HG02610 (cell line): ENCODE data around the gene ZNF680.
"Not testable (repeated sequence)": the region's sequence is repeated elsewhere in the genome, so short reads cannot be mapped to it uniquely, and the experiment has no call there.

Source experiments
- ATAC-seq: cut with Tn5 transposase; IDR thresholded peaks from one replicate; pipeline ENCODE4 v1.9.1; 2021; ENCODE audit warnings: mild to moderate bottlenecking, moderate library complexity; ENCODE audit not compliant: unreplicated experiment

The ZNF680 gene

GRCh38 chr7:64562626-64563278, at the start of gene ZNF680:
TSS of gene ZNF680 (minus strand) at chr7:64563071. CDS start at chr7:64562954, 117 bp downstream.
- ATAC-seq: peak; percentile 100

DNA sequence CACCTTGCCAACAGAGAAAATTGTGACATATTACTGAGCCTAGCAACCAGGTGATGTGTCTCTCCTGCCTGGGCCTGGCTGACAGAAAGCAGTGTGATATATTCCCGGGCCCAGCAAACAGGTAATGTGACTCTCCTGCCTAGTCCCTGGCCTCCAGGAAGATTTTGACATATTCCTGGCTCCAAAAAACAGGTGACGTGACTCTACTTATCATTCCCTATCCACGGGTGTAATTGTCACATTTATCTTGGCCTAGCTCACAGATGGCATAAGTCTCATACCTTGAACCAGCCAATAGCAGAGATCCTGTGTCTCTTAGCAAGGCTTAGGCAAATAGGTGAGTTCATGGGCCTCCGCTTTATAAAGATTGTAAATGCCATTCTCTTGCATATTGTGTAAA, 49.6 kb upstream of the ZNF680 start:
- ATAC-seq: no peak

GRCh38 chr7:64611717-64612116, 48.8 kb upstream of the ZNF680 start:
- ATAC-seq: no peak

GRCh38 chr7:64610997-64611396, 48.1 kb upstream of the ZNF680 start:
- ATAC-seq: no peak

DNA sequence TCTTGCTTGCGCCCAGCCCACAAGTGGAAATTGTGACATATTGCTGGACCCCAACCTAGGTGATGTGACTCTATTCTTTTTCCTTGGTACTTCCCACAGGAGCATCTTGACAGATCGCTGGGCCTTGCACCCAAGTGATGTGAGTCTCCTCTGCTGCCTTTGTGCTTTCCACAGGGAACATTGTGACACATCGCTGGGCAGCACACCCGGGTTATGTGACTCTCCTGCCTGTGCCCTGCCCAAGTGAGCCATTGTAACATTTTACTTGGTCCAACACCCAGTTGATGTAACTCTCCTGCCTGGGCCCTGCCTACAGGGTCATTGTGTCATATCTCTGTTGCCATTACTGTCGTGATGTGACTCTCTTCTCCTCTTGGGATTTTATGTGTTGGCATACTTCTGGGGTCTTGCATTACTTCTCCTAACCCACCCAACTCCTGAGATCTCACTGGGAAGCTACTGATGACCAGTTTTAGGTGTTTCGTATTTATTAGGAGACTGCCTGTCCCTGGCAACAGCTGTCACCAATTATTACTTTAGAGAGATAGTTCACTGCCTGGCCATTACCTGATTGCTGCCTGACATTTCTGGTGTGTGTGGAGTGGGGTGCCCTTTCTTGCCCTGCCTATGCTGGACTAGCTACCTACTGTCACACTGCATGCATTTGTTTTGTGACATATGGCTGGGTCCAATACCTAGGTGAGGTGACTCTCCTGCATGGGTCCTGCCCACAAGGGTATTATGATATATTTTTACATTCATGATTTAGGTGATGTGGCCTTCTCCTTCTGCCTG, 45.4 kb upstream of the ZNF680 start:
- ATAC-seq: no peak

GRCh38 chr7:64606385-64606784, 43.5 kb upstream of the ZNF680 start:
- ATAC-seq: no peak

GRCh38 chr7:64603271-64603670, 40.4 kb upstream of the ZNF680 start:
- no peak for ATAC-seq

DNA sequence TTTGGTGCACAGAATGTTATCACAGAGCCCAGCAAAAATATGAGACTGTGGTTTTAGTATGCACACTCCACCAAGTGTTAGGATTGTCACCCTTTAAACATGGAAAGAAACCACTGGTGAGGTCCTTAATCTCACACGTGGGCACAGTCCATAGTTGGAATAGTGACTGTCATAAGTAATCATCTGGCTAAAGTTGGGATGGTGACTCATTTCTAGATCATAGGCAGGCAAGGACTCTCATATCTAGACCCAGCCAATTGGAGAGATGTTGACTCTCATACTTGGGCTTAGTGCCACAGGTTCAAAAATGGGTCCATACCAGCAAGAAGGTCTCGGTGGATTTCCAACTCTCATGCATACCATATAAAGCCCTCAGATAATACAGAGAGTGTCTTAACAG, 39.6 kb upstream of the ZNF680 start:
- no peak for ATAC-seq

GRCh38 chr7:64602086-64602485, 39.2 kb upstream of the ZNF680 start:
- ATAC-seq: no peak

- ATAC-seq: no peak
These were observed 36.5 kb upstream of the ZNF680 start for GRCh38 chr7:64599359-64599758.

- ATAC-seq: no peak
These were observed 28.1 kb upstream of the ZNF680 start for GRCh38 chr7:64590971-64591370.

DNA sequence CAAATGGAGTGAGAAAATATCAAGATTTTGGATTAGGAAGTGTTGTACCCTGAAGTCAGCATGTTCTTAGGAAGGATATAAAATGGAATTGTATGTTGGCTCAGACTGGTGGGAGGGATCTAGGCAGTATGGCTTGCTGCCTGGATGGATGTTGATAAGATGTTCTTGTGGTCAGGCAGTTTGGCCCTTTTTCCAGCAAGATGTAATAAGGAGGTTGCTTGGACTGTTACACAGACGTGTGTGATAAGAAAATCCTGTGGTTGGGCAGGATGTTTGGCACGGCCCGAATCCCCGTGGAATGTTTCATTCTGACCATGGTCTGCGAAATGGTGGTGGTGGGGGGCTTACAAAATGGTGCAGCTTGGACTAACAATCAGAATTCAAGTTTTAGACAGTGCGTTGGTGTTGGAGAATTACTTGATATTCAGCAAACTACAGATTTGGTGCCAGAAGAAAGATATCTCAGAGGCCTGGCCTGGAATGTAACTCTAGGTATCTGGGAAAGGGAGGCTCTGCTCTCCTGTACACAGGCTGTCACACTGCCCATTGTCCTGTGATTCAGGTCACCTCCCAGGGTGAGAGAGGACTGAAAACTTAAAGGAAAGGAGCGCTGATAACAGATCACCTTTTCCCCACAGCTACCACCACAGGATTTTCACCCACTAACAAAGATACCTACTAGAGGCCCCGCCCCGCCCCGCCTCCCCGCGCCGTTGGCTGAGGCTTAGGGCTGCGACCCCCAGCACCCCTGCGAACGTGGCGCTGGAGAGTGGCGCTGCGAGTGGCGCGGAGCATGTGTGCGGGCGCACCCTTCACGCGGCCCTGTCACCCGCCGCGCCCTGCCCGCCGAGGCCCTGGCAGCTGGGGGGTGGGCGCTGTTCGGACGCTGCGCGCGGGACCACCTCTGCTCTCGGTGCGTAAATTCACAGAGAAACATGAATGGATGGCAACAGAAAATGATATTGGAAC, 19.3 kb upstream of the ZNF680 start:
- ATAC-seq: no peak

DNA sequence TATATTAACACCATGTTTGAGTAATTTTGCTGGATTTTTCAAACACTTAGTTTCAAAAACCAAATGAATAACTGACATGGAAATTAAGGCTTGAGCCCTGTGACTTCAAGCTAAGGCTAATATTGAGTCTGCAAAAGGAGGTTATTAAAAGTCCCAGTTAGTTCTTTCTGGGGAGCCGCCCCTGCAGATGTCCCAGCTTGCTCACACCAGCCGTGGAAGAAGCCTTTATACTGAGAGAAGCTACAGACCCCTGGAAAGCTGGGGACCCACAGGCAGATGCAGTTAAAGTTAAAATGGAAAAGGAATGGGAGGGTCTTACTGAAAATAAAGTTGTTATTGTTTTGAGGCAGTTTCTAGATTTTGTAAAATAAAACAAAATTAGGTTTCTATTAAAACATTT, 18.5 kb upstream of the ZNF680 start:
- ATAC-seq: no peak

GRCh38 chr7:64574540-64575099, 11.7 kb upstream of the ZNF680 start:
- no peak for ATAC-seq

GRCh38 chr7:64570284-64570605, 7.4 kb upstream of the ZNF680 start:
- ATAC-seq: not testable (repeated sequence)

DNA sequence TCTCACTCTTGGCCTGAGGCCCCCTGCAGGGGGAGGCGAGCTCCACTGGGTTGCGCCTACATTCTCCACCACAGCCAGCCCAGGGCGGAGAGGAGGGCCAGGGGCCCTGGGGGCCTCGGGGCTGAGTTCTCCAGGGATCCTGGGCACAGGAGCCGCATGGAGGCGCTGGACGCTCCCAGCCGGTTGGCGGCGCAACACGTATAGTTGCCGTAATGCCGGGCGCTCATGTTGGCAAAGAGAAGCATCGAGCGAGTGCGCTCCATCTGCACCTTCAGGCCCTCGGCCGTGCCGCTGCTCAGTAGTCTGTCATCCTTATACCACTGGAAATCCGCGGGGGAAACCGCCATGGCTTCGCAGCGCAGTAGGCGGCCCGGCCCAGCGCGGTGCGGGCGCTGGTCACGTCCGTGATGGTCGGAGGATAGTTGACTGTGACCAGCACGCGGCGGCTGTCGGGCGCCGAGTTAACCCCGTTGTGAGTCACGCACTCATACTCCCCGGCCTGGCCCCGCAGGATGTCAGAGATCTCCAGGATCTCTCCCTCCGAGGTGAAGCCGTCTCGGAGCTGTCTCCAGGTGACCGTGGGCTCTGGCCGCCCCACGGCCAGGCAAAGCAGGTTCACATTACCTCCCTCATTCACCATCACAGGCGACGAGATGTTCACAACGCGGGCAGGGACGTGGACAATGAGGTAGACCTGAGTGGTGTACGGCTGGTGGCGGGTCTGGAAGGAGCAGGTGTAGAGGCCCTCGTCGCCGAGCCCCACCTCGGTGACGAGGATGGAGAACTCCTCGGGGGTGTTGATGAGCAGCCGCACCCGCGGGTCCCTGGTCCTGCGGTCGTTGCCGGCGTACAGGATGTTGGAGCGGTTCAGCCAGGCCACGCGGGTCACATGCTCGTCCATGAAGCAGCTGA, 6.8 kb upstream of the ZNF680 start:
- ATAC-seq: not testable (repeated sequence)

DNA sequence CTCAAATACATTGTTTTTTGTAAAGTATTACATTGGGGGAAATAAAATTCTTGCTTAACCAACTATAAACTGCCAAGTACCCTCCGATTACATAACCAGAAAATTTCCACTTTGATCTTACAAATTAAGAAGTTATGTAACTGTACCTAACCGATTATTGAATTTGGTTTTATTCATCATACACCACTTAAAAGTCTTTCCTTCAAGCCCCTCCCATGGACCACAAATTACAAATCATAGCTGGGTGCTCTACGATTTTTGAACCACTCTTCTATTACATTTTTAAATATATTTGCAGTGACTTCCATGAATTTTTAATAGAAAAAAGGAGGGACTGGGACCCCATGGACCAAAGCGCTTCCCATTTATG, 630 bp downstream of the ZNF680 start:
- no peak for ATAC-seq

GRCh38 chr7:64559206-64559605, 3.7 kb downstream of the ZNF680 start:
- ATAC-seq: no peak

DNA sequence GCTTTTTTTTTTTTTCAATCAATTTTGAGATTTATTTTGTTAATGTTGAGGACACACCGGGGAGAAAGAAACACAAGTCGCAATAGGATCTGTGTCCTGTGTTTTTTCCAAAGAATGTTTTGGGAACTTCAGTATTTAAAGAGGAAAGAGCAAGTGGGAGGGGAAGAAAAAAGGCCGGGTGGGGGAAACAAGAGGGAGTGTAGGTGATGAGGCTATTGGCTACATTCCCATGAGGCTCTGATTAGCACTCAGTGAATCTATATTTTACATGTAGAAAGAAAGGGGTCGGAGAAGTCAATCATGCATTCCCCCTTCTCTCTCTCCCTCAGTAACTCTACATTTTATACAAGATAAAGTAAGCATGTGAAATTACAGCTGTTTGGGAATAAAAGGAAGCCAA, 4.1 kb downstream of the ZNF680 start:
- ATAC-seq: no peak

DNA sequence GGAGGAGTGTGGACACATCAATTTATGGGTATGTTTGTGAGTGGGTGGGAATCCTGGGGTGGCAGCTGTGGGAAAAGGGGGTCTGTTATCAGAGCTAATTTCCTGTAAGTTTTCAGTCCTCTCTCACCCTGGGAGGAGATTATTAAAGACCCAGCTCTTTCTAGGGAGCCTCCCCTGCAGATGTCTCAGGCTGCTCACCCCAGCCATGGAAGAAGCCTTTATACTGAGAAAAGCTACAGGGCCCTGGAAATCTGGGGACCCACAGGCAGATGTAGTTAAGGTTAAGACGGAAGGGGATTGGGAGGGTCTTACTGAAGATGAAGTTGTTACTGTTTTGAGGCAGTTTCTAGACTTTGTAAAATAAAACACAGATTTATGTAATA, 4.6 kb downstream of the ZNF680 start:
- no peak for ATAC-seq
